Osteocyte (in vitro differentiated cells): ENCODE results near the gene RAB37. TPM values are rescaled to one million over a fixed set of nuclear protein-coding genes. Genes with fewer than 3 reads are reported as not detected.

Experiments used
- DNase-seq: peaks from one replicate; pipeline ENCODE4 v3.0.0; 2021; ENCODE audit warnings: mixed read lengths; ENCODE audit not compliant: unreplicated experiment; ENCODE audit errors: extremely low spot score
- H3K27ac Mint-ChIP-seq: one replicate; pipeline ENCODE4 v1.8.0; 2021; ENCODE audit warnings: mild to moderate bottlenecking, mixed read lengths; ENCODE audit not compliant: unreplicated experiment
- H3K27me3 Mint-ChIP-seq: one replicate; pipeline ENCODE4 v1.8.0; 2021; ENCODE audit warnings: mixed read lengths; ENCODE audit not compliant: unreplicated experiment
- H3K36me3 Mint-ChIP-seq: one replicate; pipeline ENCODE4 v1.8.0; 2021; ENCODE audit warnings: mixed read lengths; ENCODE audit not compliant: unreplicated experiment
- H3K4me1 Mint-ChIP-seq: one replicate; pipeline ENCODE4 v1.8.0; 2021; ENCODE audit warnings: mixed read lengths; ENCODE audit not compliant: unreplicated experiment
- H3K4me3 Mint-ChIP-seq: one replicate; pipeline ENCODE4 v1.8.0; 2021; ENCODE audit warnings: mild to moderate bottlenecking, moderate library complexity, mixed read lengths; ENCODE audit not compliant: unreplicated experiment
- H3K9me3 Mint-ChIP-seq: one replicate; pipeline ENCODE4 v1.8.0; 2021; ENCODE audit warnings: mixed read lengths; ENCODE audit not compliant: unreplicated experiment
- CTCF ChIP-seq: fragments of 200-600 bp; sonication (generic); IDR thresholded peaks from 2 replicates; pipeline ENCODE4 v1.5.0; 2021; ENCODE audit warnings: antibody characterized with exemption, mild to moderate bottlenecking, moderate library complexity
- total RNA-seq: library from RNA; stranded (reverse); gene quantifications from 2 replicates; pipeline ENCODE4 v1.2.1, GENCODE V29; 2021

RAB37 gene
- total RNA-seq, 1 donor from 2014 or later = not detected

GRCh38 chr17:74773871-74774286, 36.8 kb downstream of the RAB37 start:
- H3K27ac Mint-ChIP-seq = peak overlapping the region; percentile 76
- H3K9me3 Mint-ChIP-seq = no peaks in the 10 kb centered on the region
- peak overlapping the region; percentile 34 for H3K4me3 Mint-ChIP-seq
- H3K36me3 Mint-ChIP-seq = peaks cover 16% of the 10 kb centered on the region
- TF ChIP-seq CTCF = no peak
- H3K27me3 Mint-ChIP-seq = no peaks in the 10 kb centered on the region
- no peak for DNase-seq
- peaks cover 49% of the 10 kb centered on the region for H3K4me1 Mint-ChIP-seq

- Mint-ChIP-seq H3K27me3 (no peaks in the 10 kb centered on the region), H3K4me1 (peaks cover 43% of the 10 kb centered on the region), H3K9me3 (no peaks in the 10 kb centered on the region), H3K4me3 (peak overlapping the region; percentile 99), H3K36me3 (peaks cover 15% of the 10 kb centered on the region), H3K27ac (peak overlapping the region; percentile 87)
- no peak for TF ChIP-seq CTCF
- no peak for DNase-seq
These were observed 38.5 kb downstream of the RAB37 start for GRCh38 chr17:74775409-74776043.

GRCh38 chr17:74776044-74776962, 39.2 kb downstream of the RAB37 start, which contains the start of gene NAT9:
NAT9 (minus strand) TSS chr17:74776345; CDS start chr17:74775698, 647 bp downstream.
- Mint-ChIP-seq H3K4me1 (peaks cover 39% of the 10 kb centered on the region), H3K36me3 (peaks cover 13% of the 10 kb centered on the region), H3K27ac (peak within 1 kb of the TSS; percentile 87), H3K4me3 (peak within 1 kb of the TSS; percentile 99), H3K27me3 (no peaks in the 10 kb centered on the region), H3K9me3 (no peaks in the 10 kb centered on the region)
- TF ChIP-seq CTCF = no peak
- DNase-seq = peak; percentile 100

- H3K4me1 Mint-ChIP-seq = peaks cover 39% of the 10 kb centered on the region
- H3K36me3 Mint-ChIP-seq = peaks cover 11% of the 10 kb centered on the region
- H3K4me3 Mint-ChIP-seq = peak overlapping the region; percentile 99
- no peak for TF ChIP-seq CTCF
- no peaks in the 10 kb centered on the region for H3K9me3 Mint-ChIP-seq
- H3K27me3 Mint-ChIP-seq = no peaks in the 10 kb centered on the region
- DNase-seq = no peak
- no peak overlapping the region for H3K27ac Mint-ChIP-seq
These were observed 39.9 kb downstream of the RAB37 start for GRCh38 chr17:74776990-74777389.
